ACC112 (cell line): ENCODE measurements around the gene TMEM9B.
"Not testable (repeated sequence)": the region's sequence is repeated elsewhere in the genome, so short reads cannot be mapped to it uniquely, and the experiment has no call there.

Source experiments
- H2AFZ ChIP-seq: fragments of 200-600 bp; sonication (generic); one replicate; pipeline ENCODE4 v1.6.0; 2017; ENCODE audit warnings: antibody characterized with exemption, low read length; ENCODE audit not compliant: unreplicated experiment
- H3K27ac ChIP-seq: fragments of 200-600 bp; sonication (generic); 2 replicates; pipeline ENCODE4 v1.5.1; 2014; ENCODE audit warnings: low read depth, mild to moderate bottlenecking, antibody characterized with exemption, low read length, moderate library complexity
- H3K27me3 ChIP-seq: fragments of 200-600 bp; sonication (generic); 2 replicates; pipeline ENCODE4 v1.6.1; 2014; ENCODE audit warnings: mild to moderate bottlenecking, antibody characterized with exemption, low read length, moderate library complexity, mixed read lengths; ENCODE audit not compliant: insufficient read depth
- H3K36me3 ChIP-seq: fragments of 200-600 bp; sonication (generic); 2 replicates; pipeline ENCODE4 v1.6.1; 2016; ENCODE audit warnings: mild to moderate bottlenecking, antibody characterized with exemption, low read length, moderate library complexity, mixed read lengths; ENCODE audit not compliant: insufficient read depth
- H3K4me1 ChIP-seq: fragments of 200-600 bp; sonication (generic); one replicate; pipeline ENCODE4 v1.6.1; 2016; ENCODE audit warnings: low read length, mixed read lengths; ENCODE audit not compliant: insufficient read depth, unreplicated experiment, control insufficient read depth
- H3K4me3 ChIP-seq: fragments of 200-600 bp; sonication (generic); 2 replicates; pipeline ENCODE4 v1.5.1; 2014; ENCODE audit warnings: mild to moderate bottlenecking, low read depth, low read length
- H3K79me2 ChIP-seq: fragments of 200-600 bp; sonication (generic); one replicate; pipeline ENCODE4 v1.6.0; 2016; ENCODE audit warnings: low read length; ENCODE audit not compliant: control insufficient read depth, unreplicated experiment, insufficient read depth

TMEM9B gene

GRCh38 chr11:8942518-8943066 is 21.6 kb downstream of the TMEM9B start, which contains the start of gene ASCL3:
ASCL3 (minus strand) TSS chr11:8943016; CDS start chr11:8938161, 4,855 bp downstream.
- Histone ChIP-seq H3K27me3 (no peaks in the 10 kb centered on the region), H3K4me3 (no peak within 1 kb of the TSS), H3K36me3 (peaks cover 4% of the 10 kb centered on the region; the same call in 1 of the 2 replicates), H3K79me2 (no peaks in the 10 kb centered on the region), H2AFZ (no peak within 1 kb of the TSS), H3K27ac (no peak within 1 kb of the TSS), H3K4me1 (no peaks in the 10 kb centered on the region)

- Histone ChIP-seq H3K36me3 (no peaks in the 10 kb centered on the region), H3K4me3 (no peak overlapping the region), H2AFZ (no peak overlapping the region), H3K79me2 (no peaks in the 10 kb centered on the region), H3K27me3 (no peaks in the 10 kb centered on the region), H3K4me1 (no peaks in the 10 kb centered on the region), H3K27ac (no peak overlapping the region)
Measured at GRCh38 chr11:8941341-8942103, 22.7 kb downstream of the TMEM9B start.

GRCh38 chr11:8937659-8938058 is 26.6 kb downstream of the TMEM9B start:
- H3K79me2 ChIP-seq, result no peaks in the 10 kb centered on the region
- H3K4me1 ChIP-seq, result peaks cover 10% of the 10 kb centered on the region
- H3K4me3 ChIP-seq, result no peak overlapping the region
- H2AFZ ChIP-seq, result no peak overlapping the region
- H3K36me3 ChIP-seq, result no peaks in the 10 kb centered on the region
- H3K27me3 ChIP-seq, result no peaks in the 10 kb centered on the region
- no peak overlapping the region for H3K27ac ChIP-seq

- no peak overlapping the region for H3K4me3 ChIP-seq
- no peaks in the 10 kb centered on the region for H3K36me3 ChIP-seq
- no peak overlapping the region for H2AFZ ChIP-seq
- no peaks in the 10 kb centered on the region for H3K27me3 ChIP-seq
- H3K79me2 ChIP-seq, result no peaks in the 10 kb centered on the region
- no peak overlapping the region for H3K27ac ChIP-seq
- H3K4me1 ChIP-seq, result peaks cover 10% of the 10 kb centered on the region
Measured at GRCh38 chr11:8937159-8937558, 27.1 kb downstream of the TMEM9B start.

GRCh38 chr11:8935789-8936188 is 28.5 kb downstream of the TMEM9B start:
- not testable (repeated sequence) for H2AFZ ChIP-seq, H3K4me1 ChIP-seq, H3K27ac ChIP-seq, H3K36me3 ChIP-seq, H3K27me3 ChIP-seq, H3K79me2 ChIP-seq, H3K4me3 ChIP-seq

- Histone ChIP-seq H3K27ac (no peak overlapping the region), H2AFZ (no peak overlapping the region), H3K36me3 (no peaks in the 10 kb centered on the region), H3K4me1 (peaks cover 10% of the 10 kb centered on the region), H3K27me3 (no peaks in the 10 kb centered on the region), H3K79me2 (no peaks in the 10 kb centered on the region), H3K4me3 (no peak overlapping the region)
Measured at GRCh38 chr11:8934742-8935488, 29.3 kb downstream of the TMEM9B start.

- Histone ChIP-seq H3K4me3 (no peak overlapping the region), H3K79me2 (no peaks in the 10 kb centered on the region), H2AFZ (no peak overlapping the region), H3K27me3 (no peaks in the 10 kb centered on the region), H3K27ac (no peak overlapping the region), H3K36me3 (no peaks in the 10 kb centered on the region), H3K4me1 (peaks cover 10% of the 10 kb centered on the region)
Measured at GRCh38 chr11:8933931-8934330, 30.3 kb downstream of the TMEM9B start.

- Histone ChIP-seq H3K4me3 (no peak within 1 kb of the TSS), H3K79me2 (no peaks in the 10 kb centered on the region), H3K4me1 (peaks cover 10% of the 10 kb centered on the region), H3K27me3 (no peaks in the 10 kb centered on the region), H2AFZ (no peak within 1 kb of the TSS), H3K36me3 (no peaks in the 10 kb centered on the region), H3K27ac (no peak within 1 kb of the TSS)
Measured at GRCh38 chr11:8932564-8933180, 31.6 kb downstream of the TMEM9B start, which contains the start of gene C11orf16. C11orf16 (minus strand) TSS chr11:8932947; CDS start chr11:8932308, 639 bp downstream.

GRCh38 chr11:8930456-8931175 is 33.6 kb downstream of the TMEM9B start:
- Histone ChIP-seq H2AFZ (no peak overlapping the region), H3K27me3 (no peaks in the 10 kb centered on the region), H3K36me3 (no peaks in the 10 kb centered on the region), H3K79me2 (no peaks in the 10 kb centered on the region), H3K4me3 (no peak overlapping the region), H3K4me1 (peaks cover 10% of the 10 kb centered on the region), H3K27ac (no peak overlapping the region)

- no peak overlapping the region for H3K27ac ChIP-seq
- no peak overlapping the region for H2AFZ ChIP-seq
- H3K4me1 ChIP-seq, result peaks cover 4% of the 10 kb centered on the region
- H3K27me3 ChIP-seq, result no peaks in the 10 kb centered on the region
- H3K4me3 ChIP-seq, result no peak overlapping the region
- no peaks in the 10 kb centered on the region for H3K36me3 ChIP-seq
- no peaks in the 10 kb centered on the region for H3K79me2 ChIP-seq
Measured at GRCh38 chr11:8928981-8929615, 35.1 kb downstream of the TMEM9B start.
